Muscle of arm (tissue), 12 donors: ENCODE data around the gene CALN1. TPM values are rescaled to one million over a fixed set of nuclear protein-coding genes. Genes with fewer than 3 reads are reported as not detected.
"Not testable (repeated sequence)": the region's sequence is repeated elsewhere in the genome, so short reads cannot be mapped to it uniquely, and the experiment has no call there.

ENCODE experiments used
- DNase-seq: peaks from one replicate; pipeline ENCODE4 v3.0.0-alpha.2; 2013
- polyA plus RNA-seq, 12 donors: library from polyadenylated mRNA; unstranded; fragments of 120-200 nt; gene quantifications; one replicate each; pipeline ENCODE4 v1.2.1, GENCODE V29; 2013; ENCODE audit not compliant: insufficient read length in 12 of 12

Gene CALN1
- polyA plus RNA-seq, 12 donors = 0.95 to 2.6 (median 1.6) TPM; not detected in 2

DNA sequence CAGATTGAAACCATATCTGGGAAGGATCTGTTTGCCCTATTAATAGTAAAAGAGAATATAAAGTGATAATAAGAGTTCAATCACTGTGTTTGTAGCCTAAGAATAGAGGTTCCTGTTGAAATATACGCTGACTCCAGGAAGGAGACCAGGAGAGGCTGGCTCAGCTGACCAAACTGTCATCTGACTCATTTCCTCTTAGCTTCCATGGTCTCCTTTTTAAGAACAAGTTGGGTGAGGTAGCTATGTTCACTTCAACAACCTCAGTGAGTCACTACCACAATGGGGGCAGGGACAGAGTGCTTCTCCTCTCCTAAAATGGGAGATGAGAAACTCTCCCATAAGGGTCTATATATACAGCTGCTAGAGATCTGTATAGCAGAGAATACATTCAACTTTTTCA lies 543.3 kb downstream of the CALN1 start:
- no peak for DNase-seq

DNA sequence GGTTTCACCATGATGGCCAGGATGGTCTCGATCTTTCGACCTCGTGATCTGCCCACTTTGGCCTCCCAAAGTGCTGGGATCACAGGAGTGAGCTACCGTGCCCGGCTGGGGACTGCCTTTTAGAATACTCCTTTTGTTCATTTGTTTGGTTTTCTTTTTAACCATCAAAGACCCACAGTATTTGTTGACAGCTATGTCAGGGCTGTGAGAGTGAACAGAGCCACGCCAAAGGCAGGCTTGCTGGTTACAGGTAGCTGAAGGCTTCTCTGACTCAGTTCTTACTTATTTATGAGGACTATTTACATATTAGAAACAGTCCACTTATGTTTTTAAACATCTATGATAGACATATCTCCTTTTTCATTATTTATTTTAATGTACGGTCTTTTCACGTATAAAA lies 544.5 kb downstream of the CALN1 start:
- DNase-seq = no peak

DNA sequence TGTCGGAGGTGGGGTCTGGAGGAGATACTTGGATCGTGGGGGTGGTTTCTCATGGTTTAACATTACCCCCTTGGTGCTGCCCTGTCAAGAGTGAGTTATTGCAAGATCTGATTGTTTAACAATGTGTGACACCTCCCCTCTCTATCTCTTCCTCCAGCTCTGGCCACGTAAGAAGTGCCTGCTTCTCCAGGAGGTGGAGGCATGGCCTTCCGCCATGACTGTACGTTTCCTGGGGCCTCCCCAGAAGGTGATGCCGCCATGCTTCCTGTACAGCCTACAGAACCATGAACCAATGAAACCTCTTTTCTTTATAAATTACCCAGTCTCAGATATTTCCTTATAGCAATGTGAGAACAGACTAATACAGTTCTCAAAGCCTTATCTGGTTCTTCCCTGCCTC lies 547.0 kb downstream of the CALN1 start:
- no peak for DNase-seq

DNA sequence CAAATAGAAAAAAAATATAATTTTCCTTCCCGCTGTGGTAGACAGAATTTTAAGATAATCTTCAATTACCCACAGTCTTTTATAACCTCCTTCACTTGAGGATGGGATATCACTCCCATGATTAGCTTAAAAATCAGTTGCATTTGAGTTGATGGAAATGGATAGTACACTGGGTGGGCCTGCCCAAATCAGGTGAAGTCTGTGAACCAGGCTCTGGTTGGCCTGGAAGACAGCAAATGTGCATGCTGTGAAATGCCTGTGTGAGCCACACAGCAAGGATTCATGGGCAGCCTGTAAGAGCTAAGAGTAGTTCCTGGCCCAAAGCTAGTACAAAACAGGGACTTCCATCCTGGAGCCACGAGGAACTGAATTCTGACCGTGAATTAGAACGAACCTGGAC lies 548.0 kb downstream of the CALN1 start:
- no peak for DNase-seq

DNA sequence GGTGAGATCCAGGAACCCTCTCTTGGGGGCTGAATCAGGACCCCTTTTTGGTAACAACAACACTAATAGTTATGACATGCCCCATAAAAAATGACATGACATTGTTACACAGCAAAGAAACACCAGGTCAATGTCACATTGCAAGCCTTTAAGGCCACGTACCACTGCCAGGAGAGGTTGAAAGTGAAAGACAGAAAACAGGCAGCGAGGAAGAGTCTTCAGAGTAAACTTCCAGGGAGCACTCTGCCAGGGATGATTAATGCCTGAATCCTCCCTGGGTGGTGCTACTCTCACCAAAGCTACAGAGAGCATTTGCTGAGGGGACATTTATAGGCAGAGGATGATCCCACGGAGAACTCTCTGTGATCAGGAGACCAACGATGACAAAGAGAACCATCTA lies 551.6 kb downstream of the CALN1 start:
- no peak for DNase-seq

GRCh38 chr7:71857338-71857737 lies 554.8 kb downstream of the CALN1 start:
- DNase-seq = no peak

- no peak for DNase-seq
Observed at GRCh38 chr7:71854546-71855397, 557.4 kb downstream of the CALN1 start.

DNA sequence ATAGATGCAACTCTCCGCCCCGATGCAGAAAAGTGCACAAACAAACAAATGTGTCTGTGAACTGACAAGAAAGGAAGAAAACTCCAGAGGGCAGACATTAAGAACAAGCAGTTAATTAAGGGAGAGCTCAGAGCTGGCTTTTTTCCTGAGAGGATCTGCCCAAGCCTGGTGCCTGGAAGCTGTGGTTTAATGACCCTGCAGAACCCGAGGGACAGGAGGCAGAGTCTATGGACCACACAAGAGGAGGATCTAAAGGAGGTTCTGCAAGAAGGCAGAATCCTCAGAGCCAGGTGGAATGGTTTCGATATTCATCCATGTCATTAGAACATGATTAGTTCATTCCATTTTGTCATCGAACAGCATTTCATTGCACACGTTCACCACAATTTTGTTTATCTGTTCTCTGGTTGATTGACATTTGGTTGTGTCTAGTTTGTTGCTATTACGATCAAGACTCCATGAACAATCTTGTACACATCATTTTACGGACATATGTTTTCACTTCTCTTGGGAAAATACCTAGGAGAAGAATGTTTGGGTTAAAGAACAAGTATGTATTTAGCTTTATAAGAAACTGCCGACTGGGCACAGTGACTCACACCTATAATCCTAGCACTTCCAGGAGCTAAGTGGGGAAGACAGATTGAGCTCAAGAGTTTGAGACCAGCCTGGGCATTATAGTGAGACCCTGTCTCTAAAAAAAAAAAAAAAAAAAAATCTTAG lies 560.2 kb downstream of the CALN1 start:
- no peak for DNase-seq

GRCh38 chr7:71846160-71846559 lies 566.0 kb downstream of the CALN1 start:
- peak; percentile 15 for DNase-seq

- no peak for DNase-seq
Observed at GRCh38 chr7:71843676-71844075, 568.5 kb downstream of the CALN1 start.

DNA sequence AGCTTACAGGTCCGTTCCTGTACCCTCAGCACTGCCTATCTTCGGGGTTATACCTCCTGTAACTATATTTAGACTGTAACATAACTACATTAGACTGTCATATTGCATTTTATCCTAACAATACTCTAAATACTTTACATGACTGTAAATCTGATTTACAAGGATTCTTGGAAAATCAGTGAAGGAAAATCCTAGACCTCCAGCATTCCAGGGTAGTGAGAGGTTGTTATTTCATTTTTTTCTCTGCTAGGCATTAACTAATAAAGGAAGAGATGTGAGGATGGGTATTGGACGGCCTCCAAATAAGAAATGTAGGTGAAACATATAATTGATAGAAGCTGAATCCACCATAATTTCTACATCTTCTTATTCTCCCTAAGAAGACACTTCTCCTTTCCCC lies 569.4 kb downstream of the CALN1 start:
- DNase-seq = no peak

- DNase-seq = no peak
Observed at GRCh38 chr7:71842381-71842780, 569.8 kb downstream of the CALN1 start.

DNA sequence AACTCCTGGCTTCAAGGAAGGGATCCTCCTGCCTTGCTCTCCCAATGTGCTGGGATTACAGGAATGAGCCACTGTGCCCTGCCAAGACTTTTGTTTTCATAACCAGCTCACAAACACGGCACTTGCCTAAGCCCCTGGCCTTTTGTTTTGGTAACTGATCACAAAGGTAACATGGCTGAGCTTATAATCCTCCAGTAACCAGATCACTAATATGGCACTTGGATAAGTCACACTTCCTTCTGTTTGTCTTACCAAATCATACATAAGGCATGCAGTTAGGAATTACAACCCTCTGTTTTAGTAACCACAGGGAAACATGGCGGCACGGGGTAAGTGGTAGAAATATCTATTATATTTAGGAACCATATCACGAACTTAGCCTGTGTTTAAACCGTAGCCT lies 577.1 kb downstream of the CALN1 start:
- no peak for DNase-seq

- DNase-seq = no peak
Observed at GRCh38 chr7:71829515-71829914, 582.6 kb downstream of the CALN1 start.

DNA sequence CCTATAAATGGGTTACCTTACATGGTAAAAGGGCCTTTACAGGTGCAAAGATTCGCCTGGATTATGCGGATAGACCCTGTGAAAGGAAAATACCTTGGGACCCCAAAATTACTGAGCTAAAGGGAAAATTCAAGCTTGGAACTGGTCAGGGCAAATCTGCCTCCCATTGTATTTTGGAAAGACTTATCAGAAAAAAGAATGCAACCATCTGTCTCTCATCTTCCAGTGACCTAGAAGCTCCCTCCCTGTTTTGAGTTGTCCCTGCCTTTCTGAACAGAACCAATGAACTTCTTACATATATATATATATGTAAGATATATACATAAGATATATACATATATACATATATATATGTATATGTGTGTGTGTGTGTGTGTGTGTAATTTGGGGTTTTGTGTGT lies 583.8 kb downstream of the CALN1 start:
- DNase-seq = no peak

DNA sequence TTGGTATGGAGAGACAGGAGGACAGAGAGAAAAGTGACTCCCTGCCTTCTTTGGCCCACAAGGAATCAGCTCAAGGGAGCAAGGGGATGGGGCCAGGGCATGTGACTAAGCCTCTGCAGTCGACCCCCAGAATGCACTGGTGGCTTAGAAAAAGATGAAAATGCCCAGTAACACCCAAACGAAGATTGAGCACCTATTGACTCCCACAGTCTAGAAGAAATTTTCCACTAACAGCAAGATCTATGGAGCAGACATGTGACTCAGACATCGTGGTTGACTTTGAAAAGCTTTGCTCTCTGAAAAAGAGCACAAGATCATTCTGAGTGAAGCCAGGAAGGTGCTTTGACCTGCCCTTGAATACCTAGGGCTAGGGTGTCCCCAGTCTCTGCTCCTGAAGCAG lies 586.0 kb downstream of the CALN1 start:
- no peak for DNase-seq

DNA sequence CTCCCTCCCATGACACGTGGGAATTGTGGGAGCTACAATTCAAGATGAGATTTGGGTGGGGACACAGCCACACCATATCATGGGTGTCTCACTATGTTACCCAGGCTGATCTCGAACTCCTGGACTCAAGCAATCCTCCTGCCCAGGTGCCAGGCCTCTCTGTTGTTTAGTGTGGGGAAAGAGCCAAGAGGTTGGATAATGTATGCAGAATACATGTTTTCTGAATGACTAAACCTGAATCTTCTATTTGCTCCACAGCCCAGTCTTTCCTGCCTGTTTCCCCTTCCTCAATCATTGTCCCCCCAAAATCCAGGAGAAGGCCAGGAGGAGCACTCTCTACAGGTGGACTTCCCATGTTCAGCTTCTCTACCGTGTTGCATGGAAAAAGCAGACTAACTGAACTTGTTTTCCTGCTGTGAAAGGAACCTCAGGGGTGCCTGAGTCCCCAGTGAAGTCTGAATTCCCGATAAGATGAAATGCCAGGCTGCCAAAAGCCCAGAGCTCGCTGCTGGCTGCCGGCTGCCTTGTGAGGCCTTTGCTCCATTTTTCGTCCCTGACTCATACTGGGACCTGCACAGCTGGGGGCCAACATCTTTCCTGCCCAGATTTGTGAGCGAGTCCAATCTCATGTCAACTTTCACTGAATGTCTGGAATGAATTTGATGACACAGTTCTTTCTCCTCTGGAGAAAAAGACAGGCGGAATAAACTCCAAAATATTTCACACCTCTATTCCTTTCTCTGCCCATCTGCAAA lies 588.0 kb downstream of the CALN1 start:
- DNase-seq = no peak

DNA sequence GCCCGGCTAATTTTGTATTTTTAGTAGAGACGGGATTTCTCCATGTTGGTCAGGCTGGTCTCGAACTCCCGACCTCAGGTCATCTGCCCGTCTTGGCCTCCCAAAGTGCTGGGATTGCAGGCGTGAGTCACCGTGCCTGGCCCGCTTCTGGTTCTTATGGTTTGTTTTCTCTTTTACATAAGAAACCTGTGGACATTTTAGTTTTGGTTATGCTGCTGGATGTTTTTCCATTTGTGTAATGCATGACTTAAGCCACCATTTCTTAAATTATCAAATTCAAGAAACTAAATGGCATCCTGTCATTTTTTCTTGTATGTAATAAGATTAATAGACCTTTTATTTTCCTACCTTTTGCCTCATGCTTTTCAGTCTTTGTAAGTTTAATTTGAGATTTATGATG lies 589.7 kb downstream of the CALN1 start:
- DNase-seq = not testable (repeated sequence)

DNA sequence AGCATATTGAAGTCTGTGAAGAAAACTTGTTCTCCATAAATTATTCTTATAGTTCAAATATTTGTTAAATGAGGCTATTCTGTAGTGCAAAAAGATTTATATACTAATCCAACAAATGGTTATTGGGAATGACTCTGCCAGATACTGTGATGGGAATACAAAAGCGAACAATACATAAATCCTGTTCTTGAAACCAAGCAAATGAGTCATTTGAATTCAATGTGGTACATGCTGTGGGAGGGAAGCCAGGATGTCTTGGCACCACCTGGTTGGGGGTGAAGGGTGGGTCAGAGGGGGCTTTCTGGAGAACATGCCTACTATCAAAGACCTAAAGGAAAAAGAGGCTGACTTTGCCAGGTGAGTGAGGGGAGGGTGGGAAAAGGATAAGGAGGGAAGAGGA lies 594.2 kb downstream of the CALN1 start:
- no peak for DNase-seq

DNA sequence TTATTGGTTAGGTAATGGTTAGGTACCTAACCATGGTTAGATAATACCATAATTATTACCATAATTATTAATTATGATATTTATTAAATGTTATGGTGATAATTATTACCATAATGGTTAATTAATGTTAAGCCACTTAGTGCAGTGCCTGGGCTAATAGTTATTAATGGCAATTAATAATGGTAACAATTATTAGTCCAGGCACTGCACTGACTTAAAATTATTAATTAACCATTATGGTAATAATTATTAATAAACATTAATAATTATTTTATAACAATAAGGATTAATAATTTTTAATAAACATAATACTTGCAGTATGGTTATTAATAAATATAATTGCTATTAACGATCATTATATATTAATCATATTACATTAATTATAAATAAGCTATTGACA lies 604.0 kb downstream of the CALN1 start:
- no peak for DNase-seq

DNA sequence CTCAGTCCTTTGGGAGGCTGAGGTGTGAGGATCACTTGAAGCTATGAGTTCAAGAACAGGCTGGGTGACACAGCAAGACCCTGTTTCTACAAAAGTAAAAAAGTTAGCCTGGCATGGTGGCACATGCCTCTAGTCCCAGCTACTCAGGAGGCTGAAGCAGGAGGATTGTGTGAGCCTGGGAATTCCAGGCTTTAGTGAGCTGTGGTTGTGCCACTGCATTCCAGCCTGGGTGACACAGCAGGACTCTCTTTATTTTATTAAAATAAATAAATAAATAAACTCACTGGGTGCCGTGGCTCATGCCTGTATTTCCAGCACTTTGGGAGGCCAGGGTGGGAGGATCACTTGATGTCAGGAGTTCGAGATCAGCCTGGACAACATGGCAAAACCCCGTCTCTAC lies 607.9 kb downstream of the CALN1 start:
- DNase-seq = no peak

- no peak for DNase-seq
Observed at GRCh38 chr7:71801976-71802375, 610.2 kb downstream of the CALN1 start.

DNA sequence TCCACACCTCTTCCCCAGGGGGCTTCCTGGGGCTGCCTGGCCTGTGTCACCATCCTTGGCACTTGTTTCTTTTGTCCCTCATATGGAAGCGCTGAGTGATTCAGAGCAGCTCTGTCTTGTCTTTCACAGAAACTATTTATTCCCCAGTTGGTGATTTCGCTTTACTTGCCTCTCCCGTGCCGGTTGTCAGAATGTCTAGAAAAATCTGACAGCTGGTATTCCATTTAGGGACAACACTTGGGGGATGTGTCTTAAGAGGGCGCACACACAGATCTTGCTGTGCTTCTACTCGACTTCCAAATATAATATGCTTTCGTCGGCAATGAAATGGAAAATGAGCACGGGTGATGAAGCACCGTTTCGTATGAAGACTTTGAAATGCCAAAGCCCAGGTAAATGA lies 611.8 kb downstream of the CALN1 start:
- no peak for DNase-seq
